GM21360 (cell line): ENCODE results near the gene DCDC2C.

ENCODE experiments used
- ATAC-seq: cut with Tn5 transposase; IDR thresholded peaks from one replicate; pipeline ENCODE4 v1.9.1; 2021; ENCODE audit warnings: mild to moderate bottlenecking, moderate library complexity; ENCODE audit not compliant: unreplicated experiment

The DCDC2C gene

DNA sequence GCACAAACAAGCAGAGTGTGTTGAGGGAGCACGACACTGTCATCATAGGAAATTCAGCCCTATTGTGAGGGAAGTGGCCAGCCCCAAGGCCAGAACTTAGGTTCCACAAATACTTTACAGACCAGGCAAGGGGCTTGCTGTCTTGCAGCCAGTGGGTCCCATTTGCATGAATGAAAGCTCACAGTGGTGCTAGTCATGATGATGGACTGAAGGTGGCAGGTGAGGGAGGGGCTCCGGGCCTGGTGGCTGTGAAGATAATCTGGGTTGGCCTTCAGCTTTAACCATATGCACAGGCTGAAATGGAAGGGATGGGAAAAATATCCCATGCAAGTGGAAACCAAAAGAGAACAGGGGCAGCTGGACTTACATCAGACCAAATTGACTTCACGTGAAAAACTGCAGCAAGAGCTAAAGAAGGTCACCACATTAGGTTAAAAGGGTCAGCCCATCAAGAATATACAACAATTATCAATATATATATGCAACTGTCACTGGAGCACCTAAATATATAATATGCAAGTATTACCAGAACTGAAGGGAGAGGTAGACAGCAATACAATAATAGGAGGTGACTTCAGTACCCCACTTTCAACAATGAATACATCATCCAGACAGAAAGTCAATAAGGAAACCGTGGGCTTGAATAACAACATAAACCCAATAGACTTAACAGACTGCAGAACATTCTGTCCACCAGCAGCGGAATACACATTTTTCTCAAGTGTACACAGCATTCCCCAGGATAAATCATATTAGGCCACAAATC is 39.6 kb downstream of the DCDC2C start:
- ATAC-seq = no peak

DNA sequence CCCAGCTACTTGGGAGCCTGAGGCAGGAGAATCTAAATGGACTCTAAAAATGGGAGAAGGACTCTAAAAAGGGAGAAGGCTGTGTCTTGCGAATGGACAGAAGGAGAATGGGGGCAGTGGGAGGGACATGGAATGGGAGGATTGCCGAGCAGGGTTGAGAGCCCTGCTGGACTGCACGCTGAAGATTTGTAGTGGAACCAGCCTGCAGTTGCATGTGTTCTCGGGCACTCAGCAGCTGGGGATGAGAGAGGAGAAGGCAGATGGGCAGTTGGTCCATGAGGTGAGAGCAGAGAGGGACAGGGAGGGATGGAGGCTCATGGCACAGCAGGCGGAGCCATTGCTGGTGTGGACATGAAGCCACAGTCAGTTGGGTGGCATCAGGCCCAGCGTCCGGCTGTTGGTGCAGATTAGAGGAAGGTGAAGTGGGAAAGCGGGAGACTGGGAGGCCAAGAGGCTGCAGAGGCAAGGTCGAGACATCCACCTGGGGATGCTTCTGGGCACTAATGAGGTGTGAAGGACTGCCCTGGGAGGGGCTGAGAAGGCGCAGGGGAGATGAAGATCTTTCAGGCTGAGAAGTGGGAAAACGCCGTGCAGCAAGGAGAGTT is 40.7 kb downstream of the DCDC2C start:
- no peak for ATAC-seq

DNA sequence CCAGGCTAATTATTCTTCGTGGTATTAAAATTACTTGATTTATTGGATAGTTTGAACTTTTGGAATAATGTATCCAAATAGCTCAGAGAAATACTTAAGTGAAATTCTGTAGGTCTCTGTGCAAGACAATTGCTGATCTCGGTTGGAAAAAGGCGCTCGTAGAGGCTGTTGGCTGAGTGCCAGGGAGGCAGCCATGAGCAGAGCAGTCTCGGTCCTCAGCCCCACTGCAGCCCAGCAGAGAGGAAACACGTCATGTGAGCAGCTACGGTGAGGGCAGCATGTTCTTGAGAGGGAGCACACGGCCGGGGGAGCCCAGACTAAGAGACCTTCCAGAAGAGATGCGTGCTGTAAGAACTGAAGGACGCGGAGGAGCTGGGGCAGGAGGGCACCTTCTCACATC is 42.5 kb downstream of the DCDC2C start:
- ATAC-seq = no peak

DNA sequence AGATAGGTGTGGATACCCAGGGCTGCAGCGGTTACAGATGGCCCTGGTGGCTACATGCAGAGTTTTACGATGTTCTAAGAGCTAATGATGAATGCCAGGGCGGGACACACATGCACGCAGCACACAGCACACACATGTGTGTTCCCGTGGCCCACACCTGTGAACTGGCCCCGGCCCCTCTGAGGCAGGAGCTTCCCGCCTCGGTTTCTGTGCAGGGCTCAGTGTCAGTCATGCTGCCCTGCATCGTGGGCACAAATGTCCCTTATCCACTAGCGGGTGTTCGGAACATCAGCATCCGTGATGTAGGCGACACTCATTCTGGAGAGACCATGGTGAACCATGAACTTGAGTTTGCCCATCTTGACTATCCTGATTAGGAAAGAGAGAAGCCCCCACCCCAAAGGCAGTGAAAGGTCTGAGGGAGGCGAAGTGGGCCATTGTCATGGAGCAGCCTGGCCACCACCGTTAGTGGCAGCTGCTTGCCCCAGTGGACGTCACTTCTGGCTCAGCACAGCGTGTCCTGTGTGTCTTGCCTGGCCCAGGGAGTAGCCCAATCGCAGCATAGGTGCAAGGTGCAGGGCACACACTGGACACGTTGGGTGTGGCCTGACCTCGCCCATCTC is 43.8 kb downstream of the DCDC2C start:
- ATAC-seq = no peak

- no peak for ATAC-seq
These were observed 44.5 kb downstream of the DCDC2C start for GRCh38 chr2:3747826-3748225.

DNA sequence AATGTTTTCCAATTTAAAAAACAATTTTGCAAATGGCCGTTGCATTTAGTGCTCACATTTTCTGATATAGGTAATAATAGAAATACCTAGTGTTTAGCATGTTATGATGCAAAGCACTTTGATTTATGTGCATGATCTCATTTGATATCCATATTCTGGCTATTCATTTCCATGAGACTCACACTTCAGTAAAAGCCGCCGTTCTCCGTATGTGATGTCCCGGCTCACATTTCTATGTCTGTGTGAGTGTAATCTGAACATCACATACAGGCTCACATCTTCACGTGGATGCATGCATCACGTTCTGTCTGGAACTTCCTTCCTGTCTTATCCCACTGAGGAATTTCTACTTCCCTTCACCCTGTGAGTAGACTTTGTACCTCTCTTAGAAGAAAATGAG is 45.8 kb downstream of the DCDC2C start:
- ATAC-seq = no peak

DNA sequence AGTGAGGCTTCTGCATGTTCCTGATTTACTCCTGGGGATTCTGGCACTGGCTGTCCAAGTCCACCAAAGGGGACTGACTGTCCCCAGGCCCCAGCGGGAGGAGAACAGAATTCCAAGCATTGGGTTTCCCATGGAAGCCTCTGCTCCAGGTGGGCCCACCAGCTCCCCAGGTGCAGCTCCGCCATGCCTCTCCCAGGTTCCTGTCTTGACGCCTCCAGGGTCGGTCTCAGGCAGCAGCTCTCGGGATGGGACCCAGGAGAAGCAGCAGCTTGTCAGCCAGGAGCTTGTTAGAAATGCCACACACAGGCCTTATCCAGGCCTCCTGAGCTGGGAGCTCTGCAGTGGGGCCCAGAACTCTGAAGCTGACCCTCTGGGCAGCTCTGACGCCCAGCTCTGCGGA is 47.9 kb downstream of the DCDC2C start:
- no peak for ATAC-seq

- no peak for ATAC-seq
These were observed 48.4 kb downstream of the DCDC2C start for GRCh38 chr2:3751806-3752205.

DNA sequence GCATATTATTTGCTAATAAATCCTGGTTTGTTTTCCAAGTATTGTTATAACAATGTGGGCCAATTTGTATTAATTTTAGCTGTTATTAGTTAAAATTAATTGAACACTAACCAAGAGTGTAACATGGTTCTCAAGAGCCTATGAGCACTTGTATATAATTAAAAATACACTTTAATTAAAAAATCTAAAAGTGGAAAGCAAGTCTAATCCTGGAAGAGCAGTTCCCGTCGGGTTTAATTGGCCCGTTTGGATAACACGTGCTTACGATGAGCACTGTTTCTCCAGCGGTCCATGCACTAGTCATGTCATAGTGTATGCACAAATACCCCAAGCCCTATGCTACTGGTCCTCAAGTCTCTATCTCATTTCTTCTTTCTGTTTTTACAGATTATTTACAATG is 49.0 kb downstream of the DCDC2C start:
- no peak for ATAC-seq

GRCh38 chr2:3753561-3753960 is 50.2 kb downstream of the DCDC2C start:
- ATAC-seq = no peak

DNA sequence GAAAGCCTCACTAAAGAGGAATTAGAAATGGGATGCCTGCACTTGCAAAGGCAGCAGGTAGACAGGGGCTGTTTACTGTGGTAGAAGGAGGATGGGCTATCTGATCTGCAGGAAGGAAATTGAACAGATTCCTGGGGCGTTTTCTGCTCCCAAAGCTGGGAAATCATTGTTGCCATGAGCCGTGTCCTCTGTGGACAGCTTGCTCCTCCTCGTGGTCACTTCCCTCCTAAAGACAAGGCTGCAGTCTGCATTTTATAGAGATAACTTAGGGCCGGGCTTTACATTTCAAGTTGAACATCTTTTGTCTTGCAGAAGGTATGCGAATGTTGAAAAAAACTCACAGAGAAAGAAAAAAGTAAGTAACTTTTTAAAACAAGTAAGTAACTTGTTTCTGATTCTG is 50.9 kb downstream of the DCDC2C start:
- no peak for ATAC-seq

DNA sequence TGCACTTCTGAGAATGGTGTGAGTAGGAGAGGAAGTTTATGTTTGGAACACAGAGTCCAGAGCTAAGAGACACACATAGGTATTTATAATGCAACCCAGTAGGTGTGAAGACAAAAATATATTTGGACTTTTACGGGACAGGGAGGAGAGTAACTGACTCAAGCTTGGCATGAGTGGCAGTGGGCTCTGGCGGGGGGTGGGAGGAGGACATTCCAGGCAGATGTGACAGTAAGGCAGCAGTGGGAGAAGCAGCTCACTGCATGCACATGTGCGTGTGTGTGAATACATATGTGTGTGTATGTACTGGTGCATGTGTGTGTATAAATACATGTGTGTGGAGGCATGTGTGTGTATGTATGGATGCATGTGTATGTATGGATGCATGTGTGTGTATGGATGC is 51.4 kb downstream of the DCDC2C start:
- ATAC-seq = no peak

DNA sequence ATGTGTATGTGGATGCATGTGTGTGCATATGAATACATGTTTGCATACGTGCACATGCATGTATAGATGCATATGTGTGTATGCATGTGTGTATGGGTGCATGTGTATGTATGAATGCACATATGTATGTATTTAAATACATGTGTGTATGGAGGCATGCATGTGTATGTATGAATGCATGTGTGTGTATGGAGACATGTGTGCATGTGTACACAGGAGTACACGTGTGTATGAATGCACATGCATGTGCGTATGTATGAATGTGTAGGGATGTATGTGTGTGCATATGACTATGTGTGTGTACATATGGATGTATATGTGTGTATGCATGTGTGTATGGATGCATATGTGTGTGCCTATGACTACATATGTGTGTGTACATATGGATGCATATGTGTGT is 51.9 kb downstream of the DCDC2C start:
- ATAC-seq = no peak

DNA sequence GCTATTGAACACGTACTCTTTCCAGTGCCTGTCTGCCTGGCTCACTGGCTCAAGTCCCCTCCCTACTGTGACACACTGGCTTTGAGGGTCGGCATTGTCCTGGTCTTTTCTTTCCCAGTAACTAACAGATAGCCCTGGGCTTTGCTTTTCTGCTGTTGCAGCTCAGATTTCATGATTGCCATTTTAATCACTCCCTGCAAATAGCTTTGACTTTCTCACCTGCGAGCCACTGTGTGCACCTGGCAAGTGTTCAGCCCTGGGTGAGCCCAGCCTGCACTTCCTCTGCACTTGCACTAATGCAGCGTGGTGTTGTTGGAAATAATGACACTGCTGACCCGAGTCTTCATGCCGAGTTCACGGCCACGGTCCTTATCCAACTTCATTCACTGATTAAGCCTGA is 52.9 kb downstream of the DCDC2C start:
- ATAC-seq = no peak

- no peak for ATAC-seq
These were observed 55.5 kb downstream of the DCDC2C start for GRCh38 chr2:3758906-3759305.

- ATAC-seq = no peak
These were observed 56.0 kb downstream of the DCDC2C start for GRCh38 chr2:3759331-3759730.

GRCh38 chr2:3759761-3760160 is 56.4 kb downstream of the DCDC2C start:
- ATAC-seq = no peak

DNA sequence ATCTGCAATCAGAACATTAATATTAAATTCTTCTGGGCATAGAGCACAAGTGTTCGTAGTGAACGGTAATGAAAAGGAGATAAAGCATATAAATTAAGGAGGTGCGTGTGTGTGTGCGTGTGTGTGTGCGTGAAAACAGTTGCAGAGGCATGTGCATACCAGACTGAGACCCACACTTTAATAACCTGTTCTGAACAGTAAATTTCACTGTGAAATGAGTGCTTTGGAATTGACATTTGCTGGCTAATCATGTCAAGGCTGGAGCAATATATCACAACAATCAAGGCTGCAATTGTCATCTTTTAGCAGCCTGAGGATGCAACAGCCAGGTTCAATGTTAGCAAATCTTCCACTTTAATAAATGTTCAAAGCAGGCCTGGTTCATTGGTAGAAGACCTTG is 57.9 kb downstream of the DCDC2C start:
- ATAC-seq = no peak

- ATAC-seq = no peak
These were observed 59.5 kb downstream of the DCDC2C start for GRCh38 chr2:3762771-3763447.

DNA sequence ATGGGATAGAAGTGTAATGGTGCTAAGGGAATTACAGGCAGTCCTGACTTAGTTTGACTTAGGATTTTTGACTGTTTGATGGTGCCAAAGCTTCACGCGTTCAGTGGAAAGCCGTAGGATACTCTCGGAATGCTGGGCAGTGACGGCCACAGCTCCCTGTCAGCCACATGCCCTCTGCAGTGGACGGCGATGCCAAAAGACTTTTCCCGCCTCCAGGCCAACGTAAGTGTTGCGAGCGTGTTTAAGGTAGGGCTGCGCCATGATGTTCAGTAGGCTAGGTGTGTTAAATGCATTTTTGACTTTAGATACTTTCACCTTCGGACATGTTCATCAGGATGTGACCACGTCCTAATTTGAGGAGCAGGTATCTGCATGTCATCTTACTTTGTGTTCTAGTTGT is 63.4 kb downstream of the DCDC2C start:
- ATAC-seq = no peak

- ATAC-seq = no peak
These were observed 65.8 kb downstream of the DCDC2C start for GRCh38 chr2:3768960-3769765.
